HG02623 (cell line): ENCODE data around the gene DOCK1.
"Not testable (repeated sequence)": the region's sequence is repeated elsewhere in the genome, so short reads cannot be mapped to it uniquely, and the experiment has no call there.

Experiments
- ATAC-seq: cut with Tn5 transposase; IDR thresholded peaks from one replicate; pipeline ENCODE4 v1.9.1; 2021; ENCODE audit warnings: moderate library complexity; ENCODE audit not compliant: unreplicated experiment

DOCK1 gene

DNA sequence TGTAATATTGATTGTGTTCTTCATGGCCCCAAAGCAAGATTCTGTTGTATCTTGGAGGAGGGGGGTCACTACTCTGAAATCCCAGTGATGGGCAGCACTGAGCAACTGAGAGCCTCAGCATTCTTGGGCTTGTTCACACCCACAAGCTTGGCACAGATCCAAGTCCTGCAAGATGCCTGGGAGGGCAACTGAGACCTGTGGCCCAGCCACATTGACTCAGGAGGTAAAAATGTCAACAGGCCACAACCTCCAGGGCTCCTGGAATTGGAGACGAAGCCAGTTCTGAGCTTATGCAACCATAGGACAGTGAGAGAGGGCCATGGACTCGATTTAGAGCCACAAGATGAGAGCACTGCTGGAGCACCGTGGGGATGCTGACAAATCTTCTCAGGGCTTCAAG, 3.1 kb upstream of the DOCK1 start:
- no peak for ATAC-seq

DNA sequence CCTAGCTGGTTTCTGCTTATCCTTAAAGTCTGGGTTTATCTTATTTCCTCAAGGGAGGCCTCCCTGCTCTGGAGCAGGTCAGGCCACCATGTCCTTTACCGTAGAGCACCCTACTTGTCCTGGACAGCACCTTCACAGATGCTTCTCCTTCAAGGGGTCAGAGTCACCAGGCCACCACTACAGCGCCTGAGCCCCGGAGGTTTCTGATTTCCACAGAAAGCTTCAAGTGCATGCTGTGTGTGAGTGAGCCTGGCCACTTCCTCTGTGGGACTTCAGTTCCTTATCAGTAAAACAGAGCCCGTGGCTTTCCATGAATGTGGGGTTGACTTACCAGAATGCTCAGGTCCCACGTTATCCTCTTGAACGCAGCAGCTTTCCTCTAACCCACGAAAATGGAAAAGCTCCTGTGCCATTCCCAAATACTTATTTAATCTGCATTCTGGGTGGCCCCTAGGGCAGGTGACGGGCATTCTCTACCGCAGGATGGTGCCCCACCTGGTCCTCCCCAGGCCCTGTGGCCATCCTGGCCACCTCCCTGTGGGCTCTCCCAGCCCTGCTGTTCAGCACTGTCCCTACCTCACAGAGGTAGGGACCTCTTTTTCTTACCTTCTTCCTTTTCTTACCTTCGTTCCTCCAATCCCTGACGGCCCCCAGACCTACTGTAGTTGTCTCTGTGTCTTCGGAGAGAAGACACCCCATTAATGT, 1.4 kb upstream of the DOCK1 start:
- ATAC-seq: no peak

DNA sequence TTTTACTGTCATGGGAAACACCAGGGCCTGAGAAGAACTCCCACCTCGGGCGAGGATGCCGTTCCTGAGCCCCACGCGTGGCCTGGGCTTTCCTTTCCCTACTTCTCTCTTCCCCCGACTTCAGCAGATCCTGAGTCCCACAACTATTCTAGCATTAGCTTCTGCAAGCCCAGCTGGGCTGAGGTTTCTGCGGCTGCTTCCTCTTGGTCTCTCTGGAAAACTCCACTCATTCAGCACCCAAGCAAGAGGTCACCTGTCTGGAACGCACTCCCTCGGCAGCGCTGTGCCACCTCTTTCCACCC, 761 bp upstream of the DOCK1 start:
- no peak for ATAC-seq

DNA sequence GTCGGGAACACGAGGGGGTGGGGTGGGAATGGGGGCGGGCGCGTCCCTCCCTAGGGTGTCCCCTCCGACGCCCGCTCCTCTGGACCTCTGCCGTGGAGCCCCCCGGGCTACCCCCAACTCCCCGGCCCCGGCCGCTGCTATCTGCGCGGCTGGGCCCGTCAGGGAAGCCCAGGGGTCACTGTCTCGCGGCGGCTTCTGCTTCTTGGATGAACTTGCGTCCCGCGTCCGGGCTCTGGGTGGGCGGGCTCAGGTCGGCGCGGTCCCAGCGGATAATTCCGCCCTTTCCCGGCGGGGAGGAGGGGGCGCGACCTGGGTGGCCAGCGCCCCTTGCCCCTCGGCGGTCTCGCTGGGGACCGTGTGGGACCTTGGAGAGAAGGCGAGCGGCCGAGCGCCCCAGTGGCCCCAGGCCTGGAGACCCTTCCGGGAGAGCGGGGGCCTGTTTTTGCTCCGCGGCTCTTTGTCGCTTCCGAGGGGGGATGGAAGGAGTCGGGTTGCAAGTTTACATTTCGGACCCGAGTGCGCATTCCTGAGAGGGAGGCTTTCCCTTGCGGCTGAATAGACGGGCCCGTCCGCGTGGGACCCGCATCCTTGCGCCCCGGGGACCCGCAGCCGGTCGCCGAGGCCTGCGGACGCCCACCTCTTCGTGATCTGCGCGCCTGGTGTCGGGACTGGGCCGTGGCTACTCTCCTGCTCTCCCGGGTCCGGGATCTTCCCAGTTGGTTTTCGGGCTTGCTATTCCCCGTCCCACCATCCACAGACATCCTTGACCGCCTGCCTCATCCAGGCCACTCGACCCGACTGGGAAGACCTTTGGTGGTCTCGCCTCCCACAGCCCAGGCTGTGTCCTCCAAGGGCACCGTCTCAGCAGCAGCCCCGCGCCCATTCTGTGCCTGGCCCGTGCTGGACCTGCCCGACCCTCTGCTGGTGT, 812 bp downstream of the DOCK1 start:
- ATAC-seq: no peak

DNA sequence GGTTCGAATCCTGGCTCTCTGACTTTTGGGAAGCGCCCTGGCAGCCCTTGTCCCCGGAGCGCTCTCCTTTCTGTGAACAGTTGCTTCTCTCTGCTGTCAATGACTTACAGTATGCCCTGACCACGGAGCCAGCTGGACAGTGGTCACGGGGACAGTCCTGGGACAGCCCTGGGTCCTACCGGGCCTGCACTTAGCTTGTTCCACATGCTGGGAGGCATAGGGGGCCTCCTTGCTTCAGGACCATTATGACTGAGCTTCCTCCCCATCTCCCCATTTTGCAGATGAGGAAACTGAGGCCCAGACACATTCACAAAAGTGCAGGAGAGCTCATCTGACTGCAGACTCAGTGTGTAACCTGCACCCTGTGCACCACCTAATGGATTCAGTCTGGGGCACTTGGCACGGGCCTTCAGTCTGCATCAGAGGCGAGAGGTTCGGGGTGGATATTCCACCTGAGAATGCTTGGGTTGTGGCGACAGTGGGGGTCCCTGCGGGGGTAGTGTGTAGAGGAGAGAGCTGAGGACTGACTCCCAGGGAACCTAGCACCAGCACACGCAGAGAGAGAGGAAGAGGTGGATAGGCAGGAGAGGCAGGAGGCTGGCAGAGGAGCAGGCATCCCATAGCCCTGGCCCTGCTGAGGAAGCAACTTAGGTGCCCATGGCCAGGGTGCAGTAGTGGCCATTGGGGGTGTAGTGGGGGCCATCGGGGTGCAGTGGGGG, 1.6 kb downstream of the DOCK1 start:
- ATAC-seq: no peak

DNA sequence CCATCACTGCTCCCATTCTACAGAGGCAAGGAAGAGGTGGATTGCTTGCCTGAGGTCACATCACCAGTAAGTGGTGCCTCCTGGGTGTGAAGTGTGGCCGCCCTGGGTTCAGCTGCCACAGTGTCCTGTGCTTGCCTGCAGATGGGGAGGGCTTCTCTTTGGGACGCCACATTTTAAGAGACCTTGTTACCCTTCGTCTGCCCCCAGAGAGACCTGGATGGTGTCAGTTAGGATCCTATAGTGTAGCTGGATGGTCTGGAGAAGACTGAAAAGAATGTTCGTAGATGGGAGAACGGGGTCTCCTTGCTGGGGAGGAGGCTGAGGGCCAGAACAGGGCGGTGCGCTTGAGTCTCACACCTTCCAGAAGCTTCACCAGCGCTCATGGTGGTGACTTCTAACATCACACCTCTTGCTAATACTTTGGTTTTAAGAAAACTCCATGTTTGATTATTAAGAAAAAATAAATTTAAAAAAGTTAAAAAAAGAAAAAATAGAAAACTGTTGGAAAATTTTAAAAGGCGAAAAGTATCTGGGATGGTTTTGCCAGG, 2.3 kb downstream of the DOCK1 start:
- ATAC-seq: no peak

DNA sequence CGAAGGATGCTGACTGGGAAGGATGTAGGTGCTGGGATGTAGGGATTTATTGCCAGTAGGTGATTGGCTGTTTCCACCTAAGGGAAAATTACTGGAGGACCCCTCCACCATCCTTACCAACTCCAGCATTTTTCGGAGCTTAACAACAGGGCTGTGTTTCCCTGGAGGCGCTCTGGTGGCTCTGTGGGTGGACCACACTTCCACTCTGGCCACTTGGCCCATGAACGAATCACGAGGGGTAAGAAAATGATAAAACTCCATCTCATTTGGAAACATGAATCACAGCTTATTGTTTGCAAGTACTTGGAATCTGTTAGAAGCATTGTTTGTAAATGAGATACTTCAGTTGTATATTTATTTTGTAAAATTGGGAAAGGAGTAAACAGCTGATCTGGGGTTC, 3.0 kb downstream of the DOCK1 start:
- no peak for ATAC-seq

DNA sequence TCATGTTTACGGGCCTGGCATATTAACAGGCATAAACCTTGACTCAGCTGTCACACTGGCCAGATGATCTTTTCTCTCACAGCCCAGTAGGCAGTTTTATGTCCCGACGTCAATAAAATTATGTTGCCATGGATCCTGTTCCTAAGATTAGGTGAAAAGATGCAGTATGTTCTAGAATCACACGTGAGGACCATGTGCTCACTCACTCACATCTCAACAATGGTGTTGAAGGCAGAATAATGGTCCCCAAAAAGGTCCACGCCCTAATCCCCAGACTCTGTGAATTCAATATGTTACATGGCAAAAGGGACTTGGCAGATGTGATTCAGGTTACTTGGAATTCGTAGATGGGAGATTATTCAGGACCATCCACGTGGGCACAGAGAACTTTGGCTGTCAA, 3.5 kb downstream of the DOCK1 start:
- ATAC-seq: no peak

DNA sequence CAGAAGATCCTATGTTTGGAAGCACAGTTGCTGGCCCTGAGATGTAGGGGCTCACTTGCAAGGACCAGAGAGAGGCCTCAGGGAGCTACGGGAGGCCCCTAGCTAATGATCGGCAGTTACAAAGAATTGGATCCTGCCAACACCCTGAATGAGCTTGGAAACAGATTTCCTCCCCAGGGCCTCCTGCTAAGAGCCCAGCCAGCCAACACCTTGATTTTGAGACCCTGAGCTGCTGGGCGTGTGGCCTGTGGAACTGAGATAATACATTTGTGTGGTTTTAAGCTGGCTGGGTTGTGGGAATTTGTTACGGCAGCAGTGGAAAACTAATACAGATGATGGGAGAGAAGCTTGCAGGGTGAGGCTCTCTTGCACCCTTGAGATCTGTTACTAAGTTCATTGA, 3.9 kb downstream of the DOCK1 start:
- no peak for ATAC-seq

DNA sequence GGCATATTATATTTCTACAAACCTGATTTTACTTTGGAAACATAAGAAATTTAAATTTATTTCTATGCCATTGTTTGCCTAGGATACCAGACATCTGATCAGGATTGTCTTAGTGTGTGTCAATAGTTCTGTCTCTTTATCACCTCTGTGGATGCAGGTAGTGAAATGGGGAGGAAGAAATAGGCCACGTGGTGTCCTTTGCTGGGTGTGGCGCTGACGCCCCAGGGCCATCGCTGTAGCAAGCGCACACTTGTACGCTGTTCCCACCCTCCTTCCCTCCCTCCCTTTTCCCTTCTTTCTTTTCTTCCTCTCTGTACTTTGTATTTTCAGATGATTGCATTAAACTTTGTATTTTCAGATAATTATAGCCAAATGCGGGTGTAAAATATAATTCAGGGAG, 5.0 kb downstream of the DOCK1 start:
- no peak for ATAC-seq

DNA sequence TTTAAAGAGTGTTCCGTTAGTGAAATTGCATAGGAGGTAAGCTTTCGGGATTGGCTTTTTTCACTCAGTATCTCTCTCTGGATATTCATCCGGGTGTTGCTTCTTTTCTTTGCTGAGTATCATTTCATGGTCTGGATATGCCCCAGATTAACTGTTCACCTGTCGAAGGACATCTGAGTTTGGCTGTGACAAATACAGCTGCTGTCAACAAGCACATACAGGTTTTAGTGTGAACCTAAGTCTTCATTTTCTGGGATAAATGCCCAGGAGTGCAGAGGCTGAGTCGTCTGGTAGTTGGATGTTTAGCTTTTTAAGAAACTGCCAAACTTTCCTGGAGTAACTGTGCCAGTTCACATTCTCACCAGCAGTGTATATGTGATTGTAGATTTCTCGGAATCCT, 5.6 kb downstream of the DOCK1 start:
- no peak for ATAC-seq

DNA sequence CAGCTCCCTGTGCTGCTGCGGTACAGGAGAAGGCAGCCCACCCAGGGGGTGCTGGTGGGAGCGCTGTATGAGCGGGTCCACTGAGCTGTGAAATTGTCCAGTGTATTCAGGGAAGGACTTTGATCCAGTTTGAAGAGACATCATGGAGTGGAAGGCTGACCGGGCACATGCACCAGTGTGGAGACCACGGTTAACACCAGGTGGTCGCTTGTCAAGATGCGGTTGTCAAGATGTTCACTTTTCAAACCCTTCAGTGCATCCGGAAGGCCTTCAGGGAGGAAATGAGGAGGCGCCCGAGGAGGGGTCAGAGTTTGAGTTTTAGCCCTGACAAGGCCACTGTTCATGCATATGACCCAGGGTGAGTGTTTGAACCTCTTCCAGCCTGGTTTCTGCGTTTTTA, 6.1 kb downstream of the DOCK1 start:
- ATAC-seq: no peak

DNA sequence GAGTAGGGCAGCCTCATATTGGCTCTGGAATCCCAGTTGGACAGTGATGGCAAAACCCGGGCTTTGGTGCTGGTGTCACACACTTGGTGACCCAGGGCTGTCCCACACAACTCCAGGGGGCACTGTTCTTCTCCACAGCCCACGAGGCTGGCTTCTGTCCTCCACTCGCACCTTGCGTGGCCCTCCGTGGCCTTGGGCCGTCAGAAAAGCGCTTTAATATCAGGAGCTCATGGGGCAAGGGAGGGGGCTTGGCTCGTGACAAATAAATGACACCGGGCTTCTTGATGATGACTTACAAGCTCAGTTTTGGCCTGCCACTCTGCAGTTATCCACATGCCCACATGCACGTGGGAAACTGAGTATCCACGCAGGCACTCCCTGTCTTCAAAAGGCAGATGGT, 8.1 kb downstream of the DOCK1 start:
- no peak for ATAC-seq

DNA sequence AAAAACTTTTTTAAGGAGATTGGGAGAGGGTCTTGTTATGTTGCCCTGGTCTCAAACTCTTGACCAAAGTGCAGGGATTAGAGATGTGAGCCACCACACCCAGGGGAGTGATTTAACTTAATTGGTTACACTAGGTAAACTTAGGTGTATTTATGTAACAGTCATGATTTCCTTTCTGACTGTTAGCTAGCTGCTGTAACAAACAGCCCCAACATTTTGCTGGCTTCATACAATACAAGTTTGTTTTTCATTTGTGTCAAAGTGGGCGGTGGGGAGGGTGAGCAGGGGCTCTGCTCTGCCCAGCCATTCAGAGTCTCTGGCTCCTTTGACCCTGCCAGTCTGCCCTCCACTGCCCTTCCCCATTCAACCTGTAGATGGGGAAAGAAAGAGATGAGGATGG, 9.3 kb downstream of the DOCK1 start:
- ATAC-seq: no peak

DNA sequence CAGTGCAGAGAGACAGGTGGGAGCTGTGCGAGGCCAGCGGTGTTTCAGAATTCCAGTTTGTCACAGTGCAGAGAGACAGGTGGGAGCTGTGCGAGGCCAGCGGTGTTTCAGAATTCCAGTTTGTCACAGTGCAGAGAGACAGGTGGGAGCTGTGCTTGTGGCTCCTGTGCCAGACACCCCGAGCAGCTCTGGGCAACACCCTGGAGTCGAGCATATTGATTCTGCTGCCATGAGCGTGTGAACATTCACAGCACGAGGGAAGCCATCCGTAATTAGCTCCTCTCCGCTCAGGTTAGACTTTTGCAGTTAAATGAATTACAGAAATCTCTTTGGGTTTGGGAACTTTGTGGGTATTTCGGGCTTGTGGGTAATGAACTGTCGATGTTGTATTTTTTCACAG, 11.7 kb downstream of the DOCK1 start:
- ATAC-seq: not testable (repeated sequence)

DNA sequence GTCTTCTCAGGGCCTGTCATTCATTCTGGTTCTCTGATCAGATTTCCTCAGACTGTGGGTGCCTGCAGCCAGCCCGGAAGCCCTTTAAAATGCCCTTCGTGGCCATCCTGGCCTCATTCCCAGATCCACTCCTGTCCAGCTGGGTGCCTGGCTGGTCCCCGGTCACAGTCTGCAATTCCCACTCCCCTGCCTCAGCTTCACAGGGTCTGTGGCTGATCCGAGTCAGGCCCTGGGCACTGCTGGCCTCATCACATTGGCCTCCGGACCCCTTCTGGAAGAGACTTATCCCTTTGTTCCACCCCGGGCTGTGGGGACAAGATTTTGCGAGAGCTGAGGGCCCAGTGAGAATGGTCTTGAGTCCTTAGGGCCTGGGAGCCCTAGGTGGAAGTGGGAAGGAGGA, 12.1 kb downstream of the DOCK1 start:
- ATAC-seq: no peak

DNA sequence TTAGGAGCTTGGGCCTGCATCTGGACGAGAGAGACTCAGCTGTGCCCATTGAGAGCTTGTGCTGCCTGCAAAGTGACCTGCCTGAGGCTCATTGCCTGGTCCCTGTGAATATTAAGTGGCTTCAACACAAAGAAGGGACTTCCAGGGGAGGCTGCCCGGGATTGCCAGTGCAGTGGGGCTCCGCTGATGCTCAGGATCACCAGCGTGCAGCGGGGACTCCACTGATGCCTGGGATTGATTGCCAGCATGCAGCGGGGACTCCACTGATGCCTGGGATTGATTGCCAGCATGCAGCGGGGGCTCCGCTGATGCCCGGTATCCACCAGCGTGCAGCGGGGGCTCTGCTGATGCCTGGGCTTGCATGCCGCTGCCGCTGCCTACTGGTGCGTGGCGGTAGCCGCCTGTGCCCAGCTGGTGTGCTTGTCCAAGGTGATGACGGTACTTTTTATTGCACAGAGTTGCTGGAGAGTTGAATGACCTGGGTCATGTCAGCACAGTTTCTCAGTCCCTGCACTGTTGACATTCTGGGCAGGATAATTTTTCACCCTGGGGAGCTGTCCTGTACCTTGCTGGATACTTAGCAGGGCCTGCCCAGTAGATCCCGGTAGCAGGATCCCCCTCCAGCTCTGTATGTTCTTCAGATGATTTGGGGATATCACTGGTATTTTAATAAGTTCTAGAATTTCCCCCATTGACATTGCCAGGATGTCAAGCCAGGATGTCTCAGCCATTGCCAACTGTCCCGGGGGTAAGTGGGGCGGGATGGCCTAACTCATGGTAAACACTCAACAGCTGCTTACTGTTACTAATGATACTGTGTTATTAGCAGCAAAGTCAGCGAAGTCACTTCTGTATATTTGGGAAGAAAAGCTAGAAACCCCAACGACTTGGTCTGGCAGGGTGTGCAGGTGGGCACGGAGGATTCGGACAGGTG, 13.0 kb downstream of the DOCK1 start:
- ATAC-seq: no peak

DNA sequence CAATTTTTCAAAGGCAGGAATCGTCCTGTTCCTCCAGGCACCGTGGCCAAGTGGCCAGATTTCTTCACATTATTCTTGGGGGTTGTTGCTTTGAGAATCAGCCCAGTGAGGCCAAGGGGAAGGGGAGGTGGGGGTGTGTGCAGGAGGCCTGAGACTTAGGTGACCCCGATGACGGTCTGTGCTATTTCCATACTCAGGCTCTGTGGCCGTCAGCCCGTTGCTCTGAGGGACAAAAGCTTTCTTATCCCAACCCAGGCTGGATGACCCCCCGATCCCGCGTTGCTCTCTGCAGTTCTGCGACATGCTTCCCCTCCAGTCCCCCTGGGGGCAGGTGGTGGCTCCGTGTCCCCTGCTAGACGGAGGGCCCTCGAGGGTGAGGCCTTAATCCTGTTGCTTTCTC, 14.2 kb downstream of the DOCK1 start:
- ATAC-seq: no peak

DNA sequence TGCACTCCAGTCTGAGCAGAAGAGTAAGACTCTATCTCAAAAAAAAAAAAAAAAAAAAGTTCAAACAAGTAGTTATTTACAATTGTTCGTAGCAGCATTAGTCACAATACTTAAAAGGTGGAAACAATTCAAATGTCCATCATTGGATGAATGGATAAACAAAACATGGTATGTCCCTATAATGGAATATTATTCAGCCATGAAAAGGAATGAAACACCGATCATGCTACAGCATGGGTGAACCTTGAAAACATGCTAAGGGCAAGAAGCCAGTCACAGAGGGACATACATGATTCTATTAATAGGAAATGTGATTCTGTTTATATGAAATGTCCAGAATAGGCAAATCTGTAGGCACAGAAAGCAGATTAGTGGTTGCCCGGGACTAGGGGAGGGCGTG, 15.9 kb downstream of the DOCK1 start:
- ATAC-seq: no peak

DNA sequence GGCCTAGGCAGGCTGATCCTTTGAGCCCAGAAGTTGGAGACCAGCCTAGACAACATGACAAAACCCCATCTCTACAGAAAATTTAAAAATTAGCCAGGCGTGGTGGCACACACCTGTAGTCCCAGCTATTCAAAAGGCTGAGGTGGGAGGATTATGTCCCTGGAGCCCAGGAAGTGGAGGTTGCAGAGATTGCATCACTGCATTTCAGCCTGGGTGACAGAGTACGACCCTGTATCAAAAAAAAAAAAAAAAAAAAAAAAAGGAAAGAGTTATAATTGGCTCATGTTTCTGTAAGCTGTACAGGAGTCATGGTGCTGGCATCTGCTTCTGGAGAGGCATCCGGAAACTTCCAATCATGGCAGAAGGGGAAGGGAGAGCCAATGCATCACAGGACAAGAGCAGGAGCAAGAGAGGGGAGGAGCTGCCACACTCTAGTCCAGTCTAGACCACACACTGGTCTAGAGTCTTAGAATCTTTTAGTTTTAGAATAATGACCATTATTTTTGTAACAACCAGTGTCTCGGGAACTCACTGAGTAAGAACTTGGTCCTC, 16.8 kb downstream of the DOCK1 start:
- no peak for ATAC-seq
